OCI-LY7 (cell line): ENCODE measurements around the gene HERC6. TPM values are rescaled to one million over a fixed set of nuclear protein-coding genes. Genes with fewer than 3 reads are reported as not detected.

Experiments
- BruUV-seq: library from RNA; stranded (reverse); fragments of 400-500 nt; replicated peaks from 2 replicates; lab custom pipeline; 2021; lab: Mats Ljungman, UMichigan
- CTCF ChIA-PET: fragments of 300-600 bp; sonication (Branson Sonifier 250); formaldehyde crosslinking; loops from one replicate; lab custom pipeline; 2022; ENCODE audit warnings: antibody characterized with exemption; ENCODE audit not compliant: unreplicated experiment; lab: Charles Lee
- POLR2A ChIA-PET: fragments of 300-600 bp; sonication (Branson Sonifier 250); formaldehyde crosslinking; loops from one replicate; lab custom pipeline; 2022; ENCODE audit warnings: antibody characterized with exemption; lab: Charles Lee
- DNase-seq: peaks from one replicate; pipeline ENCODE4 v3.0.0-alpha.2; 2015; ENCODE audit warnings: low spot score
- H2AFZ ChIP-seq: fragments of 200-600 bp; sonication (generic), shearing (Covaris generic); 2 replicates; pipeline ENCODE4 v1.6.1; 2014; ENCODE audit warnings: mild to moderate bottlenecking, antibody characterized with exemption, low read length, moderate library complexity
- H3K27ac ChIP-seq: fragments of 200-600 bp; sonication (generic); 2 replicates; pipeline ENCODE4 v1.5.1; 2014; ENCODE audit warnings: mixed run types, low read depth, mild to moderate bottlenecking, moderate library complexity, low read length, inconsistent platforms; ENCODE audit not compliant: poor library complexity, severe bottlenecking
- H3K36me3 ChIP-seq: fragments of 200-600 bp; sonication (generic); 2 replicates; pipeline ENCODE4 v1.6.1; 2014; ENCODE audit warnings: mild to moderate bottlenecking, antibody characterized with exemption, low read length, moderate library complexity, mixed read lengths; ENCODE audit not compliant: insufficient read depth
- H3K4me1 ChIP-seq: fragments of 200-600 bp; sonication (generic); 2 replicates; pipeline ENCODE4 v1.5.1; 2014; ENCODE audit warnings: mild to moderate bottlenecking, low read length; ENCODE audit not compliant: insufficient read depth, poor library complexity, severe bottlenecking
- H3K4me2 ChIP-seq: fragments of 200-600 bp; sonication (generic); 2 replicates; pipeline ENCODE4 v1.6.1; 2014; ENCODE audit warnings: mild to moderate bottlenecking, low read length
- H3K4me3 ChIP-seq: fragments of 200-600 bp; sonication (generic); 2 replicates; pipeline ENCODE4 v1.5.1; 2014; ENCODE audit warnings: mild to moderate bottlenecking, low read depth, low read length; ENCODE audit not compliant: poor library complexity, severe bottlenecking
- H3K79me2 ChIP-seq: fragments of 200-600 bp; sonication (generic); 2 replicates; pipeline ENCODE4 v1.6.1; 2016; ENCODE audit warnings: low read depth, mild to moderate bottlenecking, low read length, moderate library complexity, mixed read lengths; ENCODE audit not compliant: insufficient read depth
- H3K9me2 ChIP-seq: fragments of 200-600 bp; sonication (generic); 2 replicates; pipeline ENCODE4 v1.6.1; 2016; ENCODE audit warnings: mild to moderate bottlenecking, low read length, mixed read lengths; ENCODE audit not compliant: insufficient read depth
- H3K9me3 ChIP-seq: fragments of 200-600 bp; sonication (generic); 2 replicates; pipeline ENCODE4 v1.6.1; 2014; ENCODE audit warnings: mild to moderate bottlenecking, mixed run types, low read length, mixed read lengths
- H4K20me1 ChIP-seq: fragments of 200-600 bp; sonication (generic); 2 replicates; pipeline ENCODE4 v1.6.1; 2014; ENCODE audit warnings: mild to moderate bottlenecking, antibody characterized with exemption, low read length, moderate library complexity, mixed read lengths; ENCODE audit not compliant: insufficient read depth
- EZH2phosphoT487 ChIP-seq: fragments of 200-600 bp; sonication (generic); IDR thresholded peaks from 2 replicates; pipeline ENCODE4 v1.6.1; 2018; ENCODE audit warnings: low read depth, borderline replicate concordance, mild to moderate bottlenecking, mixed run types, antibody characterized with exemption, low read length, moderate library complexity, mixed read lengths
- intact Hi-C: fragments of 100-400 bp; cut with micrococcal nuclease; formaldehyde crosslinking; loops from one replicate; pipeline ENCODE4 v1.10.0; 2022; ENCODE audit not compliant: unreplicated experiment
- total RNA-seq, 2 experiments: library from RNA; depleted of rRNA in 1 of 2; stranded (reverse); fragments of >200 nt in 1 of 2; shearing (Covaris generic) in 1 of 2; gene quantifications; 2 replicates each; pipeline ENCODE4 v1.2.3, GENCODE V29; 2014 to 2022
- TF ChIP-seq, protein P1 (sequence below): fragments of 200-600 bp; sonication (generic); conservative IDR thresholded peaks from 2 replicates; pipeline ENCODE4 v1.5.1; 2014; ENCODE audit warnings: mild to moderate bottlenecking, antibody characterized with exemption, low read length, moderate library complexity, mixed read lengths

HERC6 gene
- total RNA-seq, 2 experiments from 2014 or later, result 0.09 to 0.51 TPM

DNA sequence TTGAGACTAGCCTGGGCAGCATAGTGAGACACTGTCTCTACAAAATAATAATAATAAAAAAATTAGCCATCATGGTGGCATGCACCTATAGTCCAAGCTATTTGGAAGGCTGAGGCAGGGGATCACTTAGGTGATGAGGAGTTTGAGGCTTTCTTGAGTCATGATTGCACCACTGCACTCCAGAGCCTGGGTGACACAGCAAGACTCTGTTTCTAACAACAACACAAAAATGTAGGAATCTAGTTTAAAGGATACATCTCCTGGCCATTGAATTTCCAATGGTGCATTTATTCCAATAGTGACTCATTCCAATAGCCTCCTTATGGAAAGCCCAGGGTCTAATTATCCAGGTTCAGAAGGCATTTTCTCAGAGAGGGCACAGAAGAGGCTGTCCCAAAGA, 21.9 kb upstream of the HERC6 start:
- intact Hi-C loops, result no loop called here
- POLR2A ChIA-PET, result interaction anchor here (0.5 kb wide), 2 partner anchors 18 to 806 kb away, joined by 3 read pairs; no protein-coding TSS in a partner anchor

DNA sequence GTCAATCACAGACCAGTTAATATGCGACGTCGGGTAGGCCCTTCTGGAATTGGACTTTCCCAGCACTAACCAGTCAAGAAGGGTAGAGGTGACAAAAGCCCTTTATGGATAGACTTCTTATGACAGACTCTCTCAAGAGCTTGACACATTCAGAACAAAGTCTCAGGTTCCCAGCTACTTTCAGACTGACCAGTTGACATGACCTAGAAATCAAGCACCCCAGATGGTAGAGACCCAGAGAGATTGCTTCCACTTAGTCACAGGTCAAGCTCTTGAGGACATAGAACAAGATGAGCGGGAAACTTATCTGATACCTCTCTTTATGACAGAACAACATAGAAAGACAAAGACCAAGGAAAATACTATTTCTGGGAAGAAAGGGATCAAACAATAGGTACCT, 21.4 kb upstream of the HERC6 start:
- peaks cover 26% of the 10 kb centered on the region for H3K9me3 ChIP-seq
- no TSS peak for BruUV-seq

More for the DNA sequence above, 21.9 kb upstream of the HERC6 start:
- no peaks in the 10 kb centered on the region for H3K4me1 ChIP-seq
- CTCF ChIA-PET, result no interaction called here
- no peaks in the 10 kb centered on the region for H4K20me1 ChIP-seq
- no peak for TF ChIP-seq EZH2phosphoT487
- TF ChIP-seq, protein P1, sequence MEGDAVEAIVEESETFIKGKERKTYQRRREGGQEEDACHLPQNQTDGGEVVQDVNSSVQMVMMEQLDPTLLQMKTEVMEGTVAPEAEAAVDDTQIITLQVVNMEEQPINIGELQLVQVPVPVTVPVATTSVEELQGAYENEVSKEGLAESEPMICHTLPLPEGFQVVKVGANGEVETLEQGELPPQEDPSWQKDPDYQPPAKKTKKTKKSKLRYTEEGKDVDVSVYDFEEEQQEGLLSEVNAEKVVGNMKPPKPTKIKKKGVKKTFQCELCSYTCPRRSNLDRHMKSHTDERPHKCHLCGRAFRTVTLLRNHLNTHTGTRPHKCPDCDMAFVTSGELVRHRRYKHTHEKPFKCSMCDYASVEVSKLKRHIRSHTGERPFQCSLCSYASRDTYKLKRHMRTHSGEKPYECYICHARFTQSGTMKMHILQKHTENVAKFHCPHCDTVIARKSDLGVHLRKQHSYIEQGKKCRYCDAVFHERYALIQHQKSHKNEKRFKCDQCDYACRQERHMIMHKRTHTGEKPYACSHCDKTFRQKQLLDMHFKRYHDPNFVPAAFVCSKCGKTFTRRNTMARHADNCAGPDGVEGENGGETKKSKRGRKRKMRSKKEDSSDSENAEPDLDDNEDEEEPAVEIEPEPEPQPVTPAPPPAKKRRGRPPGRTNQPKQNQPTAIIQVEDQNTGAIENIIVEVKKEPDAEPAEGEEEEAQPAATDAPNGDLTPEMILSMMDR, result no peak
- no peak overlapping the region for H3K27ac ChIP-seq
- no peaks in the 10 kb centered on the region for H3K9me2 ChIP-seq
- no peak overlapping the region for H3K4me3 ChIP-seq
- no peaks in the 10 kb centered on the region for H3K79me2 ChIP-seq
- peaks cover 31% of the 10 kb centered on the region for H3K9me3 ChIP-seq
- no TSS peak for BruUV-seq
- H2AFZ ChIP-seq, result no peak overlapping the region
- DNase-seq, result no peak
- no peaks in the 10 kb centered on the region for H3K36me3 ChIP-seq
- H3K4me2 ChIP-seq, result no peak overlapping the region

DNA sequence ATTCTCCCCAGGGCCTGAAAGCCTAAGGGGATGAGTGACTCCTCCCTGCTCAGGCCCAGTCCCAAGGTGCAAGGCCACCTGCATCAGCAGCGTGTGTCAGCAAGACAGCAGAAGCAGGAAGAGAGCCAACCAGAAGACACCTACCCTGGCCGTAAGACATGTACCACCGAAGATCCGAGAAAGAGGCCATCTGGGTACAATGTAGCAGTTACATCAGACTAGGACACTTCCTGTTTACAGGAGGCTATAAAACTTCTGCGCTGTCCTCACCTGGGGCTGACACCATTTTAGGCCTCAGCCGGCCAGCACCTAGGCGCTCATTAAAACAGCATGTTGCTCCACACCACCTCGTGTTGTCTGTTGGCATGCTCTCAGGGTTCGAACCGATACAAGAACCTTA, 19.1 kb upstream of the HERC6 start:
- ChIA-PET POLR2A (interaction anchor here (0.5 kb wide), 1 partner anchor 39 kb away, joined by 3 read pairs; no protein-coding TSS in a partner anchor), CTCF (no interaction called here)
- Histone ChIP-seq H3K79me2 (no peaks in the 10 kb centered on the region), H3K36me3 (no peaks in the 10 kb centered on the region), H2AFZ (no peak overlapping the region), H3K4me2 (no peak overlapping the region), H3K27ac (no peak overlapping the region), H3K4me1 (no peaks in the 10 kb centered on the region), H3K4me3 (no peak overlapping the region), H3K9me2 (no peaks in the 10 kb centered on the region), H4K20me1 (no peaks in the 10 kb centered on the region), H3K9me3 (peaks cover 9% of the 10 kb centered on the region)
- TF ChIP-seq, protein P1, result no peak
- no peak for TF ChIP-seq EZH2phosphoT487
- no TSS peak for BruUV-seq
- intact Hi-C loops, result no loop called here
- no peak for DNase-seq

More for the DNA sequence above, 21.4 kb upstream of the HERC6 start:
- H4K20me1 ChIP-seq, result no peaks in the 10 kb centered on the region
- no peak overlapping the region for H3K4me2 ChIP-seq
- H3K36me3 ChIP-seq, result no peaks in the 10 kb centered on the region
- POLR2A ChIA-PET, result no interaction called here
- no peaks in the 10 kb centered on the region for H3K4me1 ChIP-seq
- CTCF ChIA-PET, result no interaction called here
- no peak for DNase-seq
- intact Hi-C loops, result no loop called here
- H3K9me2 ChIP-seq, result no peaks in the 10 kb centered on the region
- no peaks in the 10 kb centered on the region for H3K79me2 ChIP-seq
- no peak for TF ChIP-seq EZH2phosphoT487
- no peak overlapping the region for H3K27ac ChIP-seq
- no peak overlapping the region for H3K4me3 ChIP-seq
- H2AFZ ChIP-seq, result no peak overlapping the region
